Activated naive CD4-positive, alpha-beta T cell treated with anti-CD3 and anti-CD28 coated beads for 36 hours (primary cell): ENCODE results near the gene SRY. TPM values are rescaled to one million over a fixed set of nuclear protein-coding genes. Genes with fewer than 3 reads are reported as not detected.
"Not testable (repeated sequence)": the region's sequence is repeated elsewhere in the genome, so short reads cannot be mapped to it uniquely, and the experiment has no call there.

Experiments used
- CTCF ChIA-PET: fragments of 350-600 bp; sonication (Branson Sonifier 250); formaldehyde crosslinking; loops from one replicate; lab custom pipeline; 2021; ENCODE audit warnings: antibody characterized with exemption; lab: Charles Lee
- DNase-seq: peaks from one replicate; pipeline ENCODE4 v3.0.0-alpha.2; 2020
- H3K27ac Mint-ChIP-seq: one replicate; pipeline ENCODE4 v1.8.0; 2021; ENCODE audit warnings: mild to moderate bottlenecking, mixed read lengths
- H3K27me3 Mint-ChIP-seq: one replicate; pipeline ENCODE4 v1.8.0; 2021; ENCODE audit warnings: low read depth, mixed read lengths
- H3K36me3 Mint-ChIP-seq: one replicate; pipeline ENCODE4 v1.8.0; 2021; ENCODE audit warnings: low read depth, mixed read lengths
- H3K4me1 Mint-ChIP-seq: one replicate; pipeline ENCODE4 v1.8.0; 2021; ENCODE audit warnings: low read depth, mixed read lengths
- H3K4me3 Mint-ChIP-seq: one replicate; pipeline ENCODE4 v1.8.0; 2021; ENCODE audit warnings: mild to moderate bottlenecking, moderate library complexity, mixed read lengths
- H3K9me3 Mint-ChIP-seq: one replicate; pipeline ENCODE4 v1.8.0; 2021; ENCODE audit warnings: mixed read lengths
- intact Hi-C: fragments of 100-400 bp; cut with micrococcal nuclease; formaldehyde crosslinking; loops from one replicate; pipeline ENCODE4 v1.15.1; 2023
- total RNA-seq, 2 experiments: library from RNA; stranded (reverse); gene quantifications; one replicate each; pipeline ENCODE4 v1.2.3, GENCODE V29; 2021

The SRY gene
- total RNA-seq, result not detected

GRCh38 chrY:2787600-2787999, at the start of gene SRY:
Gene SRY, minus strand, starts transcription at chrY:2787682. Its CDS starts 79 bp downstream, at chrY:2787603.
- no peak for DNase-seq
- CTCF ChIA-PET, result no interaction called here
- peaks cover 28% of the 10 kb centered on the region for H3K27me3 Mint-ChIP-seq
- H3K9me3 Mint-ChIP-seq, result no peaks in the 10 kb centered on the region
- peak within 1 kb of the TSS; percentile 32 for H3K4me3 Mint-ChIP-seq
- H3K27ac Mint-ChIP-seq, result no peak within 1 kb of the TSS
- H3K4me1 Mint-ChIP-seq, result peaks cover 5% of the 10 kb centered on the region
- intact Hi-C loops, result no loop called here
- no peaks in the 10 kb centered on the region for H3K36me3 Mint-ChIP-seq

GRCh38 chrY:2837078-2837477, 49.6 kb upstream of the SRY start:
- H3K4me3 Mint-ChIP-seq, result no peak overlapping the region
- no peak overlapping the region for H3K27ac Mint-ChIP-seq
- H3K9me3 Mint-ChIP-seq, result no peaks in the 10 kb centered on the region
- intact Hi-C loops, result no loop called here
- CTCF ChIA-PET, result no interaction called here
- H3K36me3 Mint-ChIP-seq, result peaks cover 7% of the 10 kb centered on the region
- DNase-seq, result no peak
- peaks cover 2% of the 10 kb centered on the region for H3K27me3 Mint-ChIP-seq
- H3K4me1 Mint-ChIP-seq, result no peaks in the 10 kb centered on the region

GRCh38 chrY:2835230-2835629, 47.7 kb upstream of the SRY start:
- CTCF ChIA-PET, result no interaction called here
- intact Hi-C loops, result no loop called here
- Mint-ChIP-seq H3K4me1 (no peaks in the 10 kb centered on the region), H3K9me3 (no peaks in the 10 kb centered on the region), H3K27me3 (peaks cover 6% of the 10 kb centered on the region), H3K4me3 (no peak overlapping the region), H3K36me3 (no peaks in the 10 kb centered on the region), H3K27ac (no peak overlapping the region)
- no peak for DNase-seq

GRCh38 chrY:2828497-2828896, 41.0 kb upstream of the SRY start:
- Mint-ChIP-seq H3K4me3 (no peak overlapping the region), H3K4me1 (no peaks in the 10 kb centered on the region), H3K36me3 (no peaks in the 10 kb centered on the region), H3K27ac (no peak overlapping the region), H3K27me3 (peaks cover 8% of the 10 kb centered on the region), H3K9me3 (no peaks in the 10 kb centered on the region)
- DNase-seq, result no peak
- CTCF ChIA-PET, result no interaction called here
- intact Hi-C loops, result no loop called here

GRCh38 chrY:2824471-2824870, 37.0 kb upstream of the SRY start:
- intact Hi-C loops, result no loop called here
- CTCF ChIA-PET, result no interaction called here
- H3K9me3 Mint-ChIP-seq, result no peaks in the 10 kb centered on the region
- no peaks in the 10 kb centered on the region for H3K4me1 Mint-ChIP-seq
- no peak for DNase-seq
- H3K27me3 Mint-ChIP-seq, result peaks cover 2% of the 10 kb centered on the region
- no peaks in the 10 kb centered on the region for H3K36me3 Mint-ChIP-seq
- H3K27ac Mint-ChIP-seq, result no peak overlapping the region
- no peak overlapping the region for H3K4me3 Mint-ChIP-seq

GRCh38 chrY:2817146-2817896, 29.8 kb upstream of the SRY start:
- H3K27ac Mint-ChIP-seq, CTCF ChIA-PET, H3K27me3 Mint-ChIP-seq, intact Hi-C loops, H3K4me1 Mint-ChIP-seq, H3K9me3 Mint-ChIP-seq, H3K36me3 Mint-ChIP-seq, DNase-seq, H3K4me3 Mint-ChIP-seq: not testable (repeated sequence)

- CTCF ChIA-PET, result no interaction called here
- peaks cover 7% of the 10 kb centered on the region for H3K27me3 Mint-ChIP-seq
- H3K9me3 Mint-ChIP-seq, result no peaks in the 10 kb centered on the region
- H3K27ac Mint-ChIP-seq, result no peak overlapping the region
- no peak for DNase-seq
- no peaks in the 10 kb centered on the region for H3K36me3 Mint-ChIP-seq
- no peak overlapping the region for H3K4me3 Mint-ChIP-seq
- intact Hi-C loops, result no loop called here
- no peaks in the 10 kb centered on the region for H3K4me1 Mint-ChIP-seq
These were observed 12.8 kb upstream of the SRY start for GRCh38 chrY:2800246-2800645.

- H3K27ac Mint-ChIP-seq, result no peak overlapping the region
- peaks cover 6% of the 10 kb centered on the region for H3K27me3 Mint-ChIP-seq
- no peak overlapping the region for H3K4me3 Mint-ChIP-seq
- H3K9me3 Mint-ChIP-seq, result no peaks in the 10 kb centered on the region
- H3K4me1 Mint-ChIP-seq, result no peaks in the 10 kb centered on the region
- CTCF ChIA-PET, result no interaction called here
- no peaks in the 10 kb centered on the region for H3K36me3 Mint-ChIP-seq
- no peak for DNase-seq
- intact Hi-C loops, result no loop called here
These were observed 10.5 kb upstream of the SRY start for GRCh38 chrY:2797991-2798390.

GRCh38 chrY:2796977-2797523, 9.6 kb upstream of the SRY start:
- CTCF ChIA-PET, result no interaction called here
- Mint-ChIP-seq H3K27me3 (peaks cover 3% of the 10 kb centered on the region), H3K4me1 (no peaks in the 10 kb centered on the region), H3K36me3 (no peaks in the 10 kb centered on the region), H3K4me3 (no peak overlapping the region), H3K9me3 (no peaks in the 10 kb centered on the region), H3K27ac (no peak overlapping the region)
- DNase-seq, result no peak
- intact Hi-C loops, result no loop called here

GRCh38 chrY:2789756-2790155, 2.3 kb upstream of the SRY start:
- Mint-ChIP-seq H3K4me1 (peaks cover 5% of the 10 kb centered on the region), H3K27ac (no peak overlapping the region), H3K9me3 (no peaks in the 10 kb centered on the region), H3K27me3 (peaks cover 30% of the 10 kb centered on the region), H3K4me3 (no peak overlapping the region), H3K36me3 (no peaks in the 10 kb centered on the region)
- intact Hi-C loops, result no loop called here
- no peak for DNase-seq
- CTCF ChIA-PET, result no interaction called here

- DNase-seq, result no peak
- peaks cover 28% of the 10 kb centered on the region for H3K27me3 Mint-ChIP-seq
- no peaks in the 10 kb centered on the region for H3K36me3 Mint-ChIP-seq
- no peaks in the 10 kb centered on the region for H3K9me3 Mint-ChIP-seq
- intact Hi-C loops, result no loop called here
- H3K27ac Mint-ChIP-seq, result no peak overlapping the region
- H3K4me3 Mint-ChIP-seq, result peak overlapping the region; percentile 32
- peaks cover 5% of the 10 kb centered on the region for H3K4me1 Mint-ChIP-seq
- CTCF ChIA-PET, result no interaction called here
These were observed 488 bp downstream of the SRY start for GRCh38 chrY:2786876-2787512.
